ENCODE results near the gene MMP3.

Gene MMP3

DNA sequence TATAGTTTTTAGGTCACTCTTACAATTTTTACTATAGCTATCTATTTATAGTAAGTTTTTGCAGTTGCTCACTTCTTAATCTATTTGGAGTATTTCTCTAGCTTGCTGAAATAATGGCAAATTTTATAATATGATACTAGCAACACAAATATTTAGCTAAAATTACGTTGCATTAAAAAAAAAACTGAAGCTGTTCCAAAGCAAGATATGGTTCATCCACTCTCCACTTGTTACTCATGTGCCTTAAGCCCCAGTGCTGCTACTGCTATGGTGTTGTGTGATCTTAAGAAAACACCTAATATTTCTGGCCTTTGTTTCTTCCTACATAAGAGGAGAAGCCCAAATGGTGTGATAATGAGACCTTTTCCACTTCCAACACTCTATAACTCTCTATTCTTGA lies 479 bp downstream of the MMP3 start:
- no peaks in the 10 kb centered on the region for H3F3A ChIP-seq (ENCODE audit: insufficient read depth)
- H3K36me3 ChIP-seq (ENCODE audit: low read length) = no peaks in the 10 kb centered on the region
- no peaks in the 10 kb centered on the region for H3K27me3 ChIP-seq (ENCODE audit: low read length)
- no peak overlapping the region for H3K27ac ChIP-seq (ENCODE audit: low read depth, low read length)
- no peaks in the 10 kb centered on the region for H4K20me1 ChIP-seq (ENCODE audit: low read depth, low read length)
- H2AFZ ChIP-seq (ENCODE audit: low read depth, low read length, severe bottlenecking) = no peak overlapping the region
- H3K9me3 ChIP-seq (ENCODE audit: insufficient read depth, low read length) = no peaks in the 10 kb centered on the region
- no peaks in the 10 kb centered on the region for H3K79me2 ChIP-seq (ENCODE audit: insufficient read depth, low read length)
- no peak overlapping the region for H3K4me2 ChIP-seq (ENCODE audit: low read depth, low read length, poor library complexity, severe bottlenecking)
- no peak overlapping the region for H3K4me3 ChIP-seq (ENCODE audit: insufficient read depth, low read length, poor library complexity, severe bottlenecking)
- H3K9ac ChIP-seq (ENCODE audit: low read length) = no peak overlapping the region
- TF ChIP-seq, protein P1, sequence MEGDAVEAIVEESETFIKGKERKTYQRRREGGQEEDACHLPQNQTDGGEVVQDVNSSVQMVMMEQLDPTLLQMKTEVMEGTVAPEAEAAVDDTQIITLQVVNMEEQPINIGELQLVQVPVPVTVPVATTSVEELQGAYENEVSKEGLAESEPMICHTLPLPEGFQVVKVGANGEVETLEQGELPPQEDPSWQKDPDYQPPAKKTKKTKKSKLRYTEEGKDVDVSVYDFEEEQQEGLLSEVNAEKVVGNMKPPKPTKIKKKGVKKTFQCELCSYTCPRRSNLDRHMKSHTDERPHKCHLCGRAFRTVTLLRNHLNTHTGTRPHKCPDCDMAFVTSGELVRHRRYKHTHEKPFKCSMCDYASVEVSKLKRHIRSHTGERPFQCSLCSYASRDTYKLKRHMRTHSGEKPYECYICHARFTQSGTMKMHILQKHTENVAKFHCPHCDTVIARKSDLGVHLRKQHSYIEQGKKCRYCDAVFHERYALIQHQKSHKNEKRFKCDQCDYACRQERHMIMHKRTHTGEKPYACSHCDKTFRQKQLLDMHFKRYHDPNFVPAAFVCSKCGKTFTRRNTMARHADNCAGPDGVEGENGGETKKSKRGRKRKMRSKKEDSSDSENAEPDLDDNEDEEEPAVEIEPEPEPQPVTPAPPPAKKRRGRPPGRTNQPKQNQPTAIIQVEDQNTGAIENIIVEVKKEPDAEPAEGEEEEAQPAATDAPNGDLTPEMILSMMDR (IDR thresholded peaks at IDR 0.05; ENCODE audit: insufficient read depth, low read length, poor library complexity, severe bottlenecking) = no peak
- TF ChIP-seq EZH2phosphoT487 (conservative IDR thresholded peaks at IDR 0.05; ENCODE audit: low read length) = no peak
- H3K9me2 ChIP-seq (replicated peaks; ENCODE audit: insufficient read depth, low read length) = no peaks in the 10 kb centered on the region

DNA sequence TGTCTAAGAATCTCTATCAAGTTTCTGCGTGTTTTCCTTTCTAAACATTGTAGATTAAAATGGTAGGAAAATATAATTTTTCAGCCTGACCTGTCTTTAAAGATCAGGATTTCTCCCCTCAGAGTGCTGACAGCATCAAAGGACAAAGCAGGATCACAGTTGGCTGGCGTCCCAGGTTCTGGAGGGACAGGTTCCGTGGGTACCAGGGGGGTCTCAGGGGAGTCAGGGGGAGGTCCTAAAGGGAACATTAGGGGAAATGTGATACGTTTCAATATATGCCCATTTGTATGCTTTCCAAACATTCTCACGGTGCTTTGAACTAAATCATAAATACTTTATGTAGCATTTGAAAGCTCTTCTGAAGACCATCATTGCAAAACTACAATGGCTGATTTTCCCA lies 3.4 kb downstream of the MMP3 start:
- no peaks in the 10 kb centered on the region for H3K36me3 ChIP-seq (ENCODE audit: low read length)
- no peaks in the 10 kb centered on the region for H3K9me2 ChIP-seq (replicated peaks; ENCODE audit: insufficient read depth, low read length)
- no peaks in the 10 kb centered on the region for H3K9me3 ChIP-seq (ENCODE audit: insufficient read depth, low read length)
- H4K20me1 ChIP-seq (ENCODE audit: low read depth, low read length) = no peaks in the 10 kb centered on the region
- no peaks in the 10 kb centered on the region for H3K79me2 ChIP-seq (ENCODE audit: insufficient read depth, low read length)
- H2AFZ ChIP-seq (ENCODE audit: low read depth, low read length, severe bottlenecking) = no peak overlapping the region
- H3K27ac ChIP-seq (ENCODE audit: low read depth, low read length) = no peak overlapping the region
- 0 out of 2 replicates have a peak, but pooled peaks cover 2% of the 10 kb centered on the region for H3K27me3 ChIP-seq (ENCODE audit: low read length)
- no peak overlapping the region for H3K4me3 ChIP-seq (ENCODE audit: insufficient read depth, low read length, poor library complexity, severe bottlenecking)
- no peak overlapping the region for H3K4me2 ChIP-seq (ENCODE audit: low read depth, low read length, poor library complexity, severe bottlenecking)
- H3K9ac ChIP-seq (ENCODE audit: low read length) = no peak overlapping the region
- TF ChIP-seq EZH2phosphoT487 (conservative IDR thresholded peaks at IDR 0.05; ENCODE audit: low read length) = no peak
- TF ChIP-seq, protein P1 (IDR thresholded peaks at IDR 0.05; ENCODE audit: insufficient read depth, low read length, poor library complexity, severe bottlenecking) = no peak
- H3F3A ChIP-seq (ENCODE audit: insufficient read depth) = no peaks in the 10 kb centered on the region

DNA sequence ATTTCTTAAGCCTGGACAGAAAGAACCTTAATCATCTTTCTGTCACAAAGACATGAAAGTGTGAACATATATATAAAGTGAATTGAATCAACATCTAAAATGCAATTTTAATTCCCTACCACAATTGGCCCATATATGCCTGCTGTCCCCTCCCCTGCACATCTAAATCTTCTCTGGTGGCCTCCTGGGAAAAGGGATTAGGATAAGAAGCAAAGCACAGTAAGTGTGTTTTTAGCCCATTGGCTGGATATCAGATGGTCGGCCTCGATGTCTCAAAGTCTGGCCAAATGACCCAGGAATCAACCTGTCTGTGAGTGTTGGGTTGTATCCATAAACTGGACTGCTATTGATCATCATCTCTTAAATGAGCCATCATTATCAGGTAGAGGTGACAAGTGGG lies 5.8 kb downstream of the MMP3 start:
- H3K79me2 ChIP-seq (ENCODE audit: insufficient read depth, low read length) = no peaks in the 10 kb centered on the region
- H3K9ac ChIP-seq (ENCODE audit: low read length) = no peak overlapping the region
- no peak overlapping the region for H3K4me2 ChIP-seq (ENCODE audit: low read depth, low read length, poor library complexity, severe bottlenecking)
- 0 out of 2 replicates have a peak, but pooled peaks cover 2% of the 10 kb centered on the region for H3K27me3 ChIP-seq (ENCODE audit: low read length)
- H3K4me3 ChIP-seq (ENCODE audit: insufficient read depth, low read length, poor library complexity, severe bottlenecking) = no peak overlapping the region
- H3K36me3 ChIP-seq (ENCODE audit: low read length) = no peaks in the 10 kb centered on the region
- no peaks in the 10 kb centered on the region for H3K9me3 ChIP-seq (ENCODE audit: insufficient read depth, low read length)
- TF ChIP-seq, protein P1 (IDR thresholded peaks at IDR 0.05; ENCODE audit: insufficient read depth, low read length, poor library complexity, severe bottlenecking) = no peak
- no peak for TF ChIP-seq EZH2phosphoT487 (conservative IDR thresholded peaks at IDR 0.05; ENCODE audit: low read length)
- no peak overlapping the region for H2AFZ ChIP-seq (ENCODE audit: low read depth, low read length, severe bottlenecking)
- H3K9me2 ChIP-seq (replicated peaks; ENCODE audit: insufficient read depth, low read length) = no peaks in the 10 kb centered on the region
- H4K20me1 ChIP-seq (ENCODE audit: low read depth, low read length) = no peaks in the 10 kb centered on the region
- H3F3A ChIP-seq (ENCODE audit: insufficient read depth) = no peaks in the 10 kb centered on the region
- no peak overlapping the region for H3K27ac ChIP-seq (ENCODE audit: low read depth, low read length)

All from SU-DHL-6 (cell line).